IPS-15b (cell line): ENCODE data around the gene PABPN1L.
"Not testable (repeated sequence)": the region's sequence is repeated elsewhere in the genome, so short reads cannot be mapped to it uniquely, and the experiment has no call there.

Experiments used
- H3K27me3 ChIP-seq: one replicate; pipeline ENCODE4 v1.6.1; 2013; ENCODE audit warnings: low read length; ENCODE audit not compliant: control insufficient read depth, insufficient read depth
- H3K36me3 ChIP-seq: one replicate; pipeline ENCODE4 v1.6.1; 2013; ENCODE audit warnings: low read length; ENCODE audit not compliant: control insufficient read depth, insufficient read depth
- H3K4me1 ChIP-seq: one replicate; pipeline ENCODE4 v1.6.1; 2013; ENCODE audit warnings: mild to moderate bottlenecking, low read length; ENCODE audit not compliant: control insufficient read depth, insufficient read depth
- H3K4me3 ChIP-seq: one replicate; pipeline ENCODE4 v1.5.1; 2013; ENCODE audit warnings: low read depth, low read length
- H3K9ac ChIP-seq: one replicate; pipeline ENCODE4 v1.6.1; 2013; ENCODE audit warnings: low read depth, mild to moderate bottlenecking, low read length
- H3K9me3 ChIP-seq: one replicate; pipeline ENCODE4 v1.6.1; 2013; ENCODE audit warnings: mild to moderate bottlenecking, low read length; ENCODE audit not compliant: control insufficient read depth, insufficient read depth

Gene PABPN1L

GRCh38 chr16:88826070-88826840, 40.2 kb downstream of the PABPN1L start:
- no peaks in the 10 kb centered on the region for H3K27me3 ChIP-seq
- no peaks in the 10 kb centered on the region for H3K9me3 ChIP-seq
- no peak overlapping the region for H3K9ac ChIP-seq
- H3K4me1 ChIP-seq = no peaks in the 10 kb centered on the region
- H3K36me3 ChIP-seq = peaks cover 9% of the 10 kb centered on the region
- no peak overlapping the region for H3K4me3 ChIP-seq

- Histone ChIP-seq H3K27me3 (no peaks in the 10 kb centered on the region), H3K4me3 (no peak overlapping the region), H3K36me3 (peaks cover 12% of the 10 kb centered on the region), H3K9me3 (no peaks in the 10 kb centered on the region), H3K4me1 (no peaks in the 10 kb centered on the region), H3K9ac (no peak overlapping the region)
These were observed 41.3 kb downstream of the PABPN1L start for GRCh38 chr16:88825146-88825545.

GRCh38 chr16:88824256-88825077, 42.0 kb downstream of the PABPN1L start:
- Histone ChIP-seq H3K27me3 (no peaks in the 10 kb centered on the region), H3K36me3 (peaks cover 12% of the 10 kb centered on the region), H3K4me1 (no peaks in the 10 kb centered on the region), H3K9ac (no peak overlapping the region), H3K9me3 (no peaks in the 10 kb centered on the region), H3K4me3 (no peak overlapping the region)

- H3K4me3 ChIP-seq, H3K4me1 ChIP-seq, H3K9me3 ChIP-seq, H3K27me3 ChIP-seq, H3K9ac ChIP-seq: not testable (repeated sequence)
- peaks cover 12% of the 10 kb centered on the region for H3K36me3 ChIP-seq
These were observed 42.8 kb downstream of the PABPN1L start for GRCh38 chr16:88823646-88824045.

- Histone ChIP-seq H3K27me3 (no peaks in the 10 kb centered on the region), H3K9me3 (no peaks in the 10 kb centered on the region), H3K4me1 (no peaks in the 10 kb centered on the region), H3K36me3 (peaks cover 12% of the 10 kb centered on the region), H3K9ac (no peak overlapping the region), H3K4me3 (no peak overlapping the region)
These were observed 44.0 kb downstream of the PABPN1L start for GRCh38 chr16:88822281-88823040.

- H3K9me3 ChIP-seq = no peaks in the 10 kb centered on the region
- no peaks in the 10 kb centered on the region for H3K4me1 ChIP-seq
- H3K27me3 ChIP-seq = no peaks in the 10 kb centered on the region
- H3K36me3 ChIP-seq = peaks cover 12% of the 10 kb centered on the region
- no peak overlapping the region for H3K4me3 ChIP-seq
- H3K9ac ChIP-seq = no peak overlapping the region
These were observed 45.2 kb downstream of the PABPN1L start for GRCh38 chr16:88821168-88821850.

- Histone ChIP-seq H3K9ac (no peak overlapping the region), H3K9me3 (no peaks in the 10 kb centered on the region), H3K4me3 (no peak overlapping the region), H3K4me1 (no peaks in the 10 kb centered on the region), H3K36me3 (peaks cover 12% of the 10 kb centered on the region), H3K27me3 (no peaks in the 10 kb centered on the region)
These were observed 46.0 kb downstream of the PABPN1L start for GRCh38 chr16:88820385-88821025.

GRCh38 chr16:88819126-88819525, 47.3 kb downstream of the PABPN1L start:
- Histone ChIP-seq H3K36me3 (peaks cover 8% of the 10 kb centered on the region), H3K9me3 (no peaks in the 10 kb centered on the region), H3K4me3 (no peak overlapping the region), H3K27me3 (no peaks in the 10 kb centered on the region), H3K9ac (no peak overlapping the region), H3K4me1 (no peaks in the 10 kb centered on the region)

GRCh38 chr16:88818575-88818874, 47.9 kb downstream of the PABPN1L start:
- H3K4me1 ChIP-seq = no peaks in the 10 kb centered on the region
- H3K9ac ChIP-seq = no peak overlapping the region
- H3K4me3 ChIP-seq = no peak overlapping the region
- H3K9me3 ChIP-seq = no peaks in the 10 kb centered on the region
- peaks cover 8% of the 10 kb centered on the region for H3K36me3 ChIP-seq
- no peaks in the 10 kb centered on the region for H3K27me3 ChIP-seq

GRCh38 chr16:88817785-88818574, 48.5 kb downstream of the PABPN1L start:
- H3K4me3 ChIP-seq = no peak overlapping the region
- H3K9ac ChIP-seq = no peak overlapping the region
- peaks cover 8% of the 10 kb centered on the region for H3K36me3 ChIP-seq
- H3K4me1 ChIP-seq = no peaks in the 10 kb centered on the region
- no peaks in the 10 kb centered on the region for H3K27me3 ChIP-seq
- H3K9me3 ChIP-seq = no peaks in the 10 kb centered on the region
